HG03045 (cell line): ENCODE results near the gene CHIA.

Experiments
- ATAC-seq: cut with Tn5 transposase; IDR thresholded peaks from one replicate; pipeline ENCODE4 v1.9.1; 2021; ENCODE audit warnings: mild to moderate bottlenecking, moderate library complexity; ENCODE audit not compliant: unreplicated experiment

The CHIA gene

DNA sequence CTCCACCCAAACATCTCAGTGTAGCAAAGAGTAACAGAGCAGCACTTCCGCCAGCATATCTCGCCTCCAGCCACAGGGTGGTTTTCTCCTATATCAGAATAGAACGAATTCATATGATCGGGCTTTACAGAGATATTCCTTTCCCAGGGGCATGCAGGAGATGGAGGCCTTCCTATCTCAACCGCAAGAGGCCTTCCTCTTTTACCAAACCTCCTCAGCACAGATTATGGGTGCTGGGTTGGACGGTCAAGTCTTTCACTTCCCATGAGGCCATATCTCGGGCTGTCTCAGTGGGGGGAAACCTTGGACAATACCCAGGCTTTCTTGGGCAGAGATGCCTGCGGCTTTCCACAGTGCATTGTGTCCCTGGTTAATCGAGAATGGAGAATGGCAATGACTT is 71.1 kb downstream of the CHIA start:
- ATAC-seq, result no peak

DNA sequence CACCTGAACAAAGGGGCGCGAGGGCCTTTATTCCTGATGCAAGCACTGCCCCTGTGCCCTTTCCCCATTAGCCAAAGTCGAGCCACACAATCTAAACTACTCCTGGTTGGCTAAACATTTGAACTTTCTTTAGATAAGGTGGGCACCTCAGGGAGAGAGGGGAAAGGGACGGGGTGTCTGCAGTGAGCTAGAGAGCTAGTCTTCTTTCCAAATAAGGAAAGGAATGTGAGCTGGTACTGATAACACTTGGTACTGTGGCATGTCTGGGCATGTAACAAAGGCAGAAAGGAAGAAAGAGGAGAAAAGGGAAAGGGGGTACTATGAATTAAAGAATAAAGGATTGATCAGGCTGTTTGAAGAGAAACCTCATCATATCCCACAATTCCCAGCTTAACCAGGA is 74.0 kb downstream of the CHIA start:
- ATAC-seq, result no peak

DNA sequence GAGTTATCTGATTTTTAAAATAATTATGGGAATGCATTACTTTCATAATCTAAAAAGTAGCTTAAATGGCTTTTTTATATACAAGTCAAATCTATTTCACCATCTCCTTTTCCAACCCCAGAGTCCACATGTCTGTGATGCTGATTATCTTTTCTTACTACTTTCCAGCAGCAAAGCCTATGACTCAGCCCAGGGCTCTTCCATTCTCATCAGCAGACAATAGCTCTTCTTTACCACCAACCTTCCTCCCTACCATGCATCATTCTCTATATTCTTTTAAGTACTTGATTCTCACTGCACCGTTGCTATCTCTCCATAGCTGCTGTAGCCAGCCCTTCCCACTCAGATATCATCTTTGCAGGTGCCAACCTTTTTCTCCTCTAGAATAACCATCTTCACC is 75.6 kb downstream of the CHIA start:
- no peak for ATAC-seq

DNA sequence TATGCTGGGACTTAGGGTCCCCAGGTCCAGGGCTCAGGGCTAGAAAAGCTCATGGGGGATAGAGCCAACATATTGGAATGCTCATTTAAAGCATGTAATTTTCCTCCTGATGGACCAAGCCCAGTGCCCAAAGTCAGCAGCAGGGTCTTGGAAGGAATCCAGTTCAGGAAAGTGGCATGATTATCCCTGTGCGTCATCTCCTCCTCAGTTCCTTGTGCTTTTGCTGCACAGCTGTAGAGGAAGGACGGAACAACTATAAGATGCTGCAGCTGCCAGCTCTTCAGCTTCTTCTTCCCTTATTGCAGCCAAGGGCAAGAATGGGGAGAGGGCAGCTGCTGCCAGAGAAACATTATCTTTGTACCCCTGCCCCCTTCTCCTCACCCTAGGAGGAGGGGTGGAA is 78.5 kb downstream of the CHIA start:
- no peak for ATAC-seq

DNA sequence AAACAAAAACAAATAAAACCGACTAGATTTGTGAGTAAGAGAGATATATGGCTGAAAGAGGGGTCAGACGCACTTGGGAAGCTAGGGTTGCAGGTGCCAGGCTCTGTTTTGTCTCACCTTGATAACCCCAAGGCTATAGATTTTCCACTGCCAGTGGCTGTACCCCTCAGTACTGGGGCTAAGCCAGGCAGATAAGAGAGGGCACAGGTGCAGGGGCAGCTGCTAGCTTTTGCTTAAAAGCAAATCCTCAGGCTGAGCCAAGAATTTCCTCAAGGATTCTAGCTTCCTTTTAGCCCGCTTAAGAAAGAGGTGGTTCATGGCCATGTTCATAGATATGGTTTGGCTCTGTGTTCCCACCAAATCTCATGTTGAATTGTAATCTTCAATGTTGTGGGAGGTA is 79.0 kb downstream of the CHIA start:
- ATAC-seq, result no peak
